Keratinocyte (primary cell): ENCODE measurements around the gene RAI1. TPM values are rescaled to one million over a fixed set of nuclear protein-coding genes. Genes with fewer than 3 reads are reported as not detected.

Experiments used
- DNase-seq: peaks from one replicate; pipeline ENCODE4 v3.0.0-alpha.2; 2011; ENCODE audit warnings: low read depth, missing footprints, low spot score
- FAIRE-seq: peaks from 2 replicates; lab custom pipeline; 2011; peaks lifted over from hg19 to GRCh38; lab: Jason Lieb, UNC
- H2AFZ ChIP-seq: 2 replicates; pipeline ENCODE4 v1.6.0; 2012; ENCODE audit warnings: low read length, control low read depth, inconsistent platforms; ENCODE audit not compliant: control insufficient read depth
- H3K27ac ChIP-seq: 2 replicates; pipeline ENCODE4 v1.5.1; 2011; ENCODE audit warnings: low read length; ENCODE audit not compliant: control insufficient read depth, insufficient read depth
- H3K27me3 ChIP-seq: 3 replicates; pipeline ENCODE4 v1.6.0; 2011; ENCODE audit warnings: low read length; ENCODE audit not compliant: control insufficient read depth, insufficient read depth; ENCODE audit errors: extremely low read depth
- H3K36me3 ChIP-seq, 2 experiments: 2 replicates in 1 of 2; 3 replicates in 1 of 2; pipeline ENCODE4 v1.5.1; 2011; ENCODE audit warnings: low read length in 2 of 2, mild to moderate bottlenecking in 1 of 2; ENCODE audit not compliant: control insufficient read depth in 2 of 2, insufficient read depth in 2 of 2; ENCODE audit errors: extremely low read depth in 1 of 2
- H3K4me1 ChIP-seq: 3 replicates; pipeline ENCODE4 v1.5.1; 2011; ENCODE audit warnings: low read length; ENCODE audit not compliant: control insufficient read depth, insufficient read depth; ENCODE audit errors: extremely low read depth
- H3K4me2 ChIP-seq: 3 replicates; pipeline ENCODE4 v1.6.0; 2011; ENCODE audit warnings: low read depth, low read length; ENCODE audit not compliant: control insufficient read depth, insufficient read depth; ENCODE audit errors: extremely low read depth
- H3K4me3 ChIP-seq, 3 experiments: fragments of 200-600 bp in 1 of 3; sonication (generic) in 1 of 3; 2 replicates in 2 of 3; 3 replicates in 1 of 3; pipeline ENCODE4 v1.5.1; 2011 to 2016; ENCODE audit warnings: low read length in 3 of 3, mild to moderate bottlenecking in 3 of 3, control low read depth in 2 of 3, inconsistent platforms in 1 of 3, low read depth in 1 of 3, mixed read lengths in 1 of 3, mixed run types in 1 of 3, moderate library complexity in 1 of 3; ENCODE audit not compliant: control insufficient read depth in 2 of 3, insufficient read depth in 2 of 3; ENCODE audit errors: extremely low read depth in 1 of 3
- H3K79me2 ChIP-seq: 2 replicates; pipeline ENCODE4 v1.6.0; 2012; ENCODE audit warnings: low read length; ENCODE audit not compliant: control insufficient read depth, insufficient read depth
- H3K9ac ChIP-seq: 3 replicates; pipeline ENCODE4 v1.6.0; 2011; ENCODE audit warnings: low read length; ENCODE audit not compliant: control insufficient read depth, insufficient read depth; ENCODE audit errors: extremely low read depth
- H3K9me1 ChIP-seq: 3 replicates; pipeline ENCODE4 v1.6.0; 2011; ENCODE audit warnings: low read length; ENCODE audit not compliant: control insufficient read depth, insufficient read depth; ENCODE audit errors: extremely low read depth
- H3K9me3 ChIP-seq: 2 replicates; pipeline ENCODE4 v1.5.1; 2012; ENCODE audit warnings: low read depth, low read length; ENCODE audit not compliant: control insufficient read depth
- H4K20me1 ChIP-seq: 3 replicates; pipeline ENCODE4 v1.6.0; 2011; ENCODE audit warnings: low read length; ENCODE audit not compliant: control insufficient read depth, insufficient read depth; ENCODE audit errors: extremely low read depth
- EZH2 ChIP-seq: IDR thresholded peaks from one replicate; pipeline ENCODE4 v1.6.1; 2012; ENCODE audit warnings: inconsistent platforms, mild to moderate bottlenecking, low read length, moderate library complexity
- dilution Hi-C: fragments of 300-500 bp; cut with MboI; formaldehyde crosslinking; loops from one replicate; pipeline ENCODE4 v1.7.0; 2020; ENCODE audit warnings: low sequenced_read_pairs; ENCODE audit not compliant: extremely low pct_ligation_motif_present
- polyA plus RNA-seq, 5 experiments: library from polyadenylated mRNA; depleted of rRNA in 3 of 5; stranded (reverse) in 3 of 5; stranded (forward) in 1 of 5; unstranded in 1 of 5; fragments of >200 nt; gene quantifications; 1 replicate in 1 of 5; 2 replicates in 3 of 5; 3 replicates in 1 of 5; pipeline versions ENCODE4 v1.2.1 to v1.2.3, GENCODE V29; 2011 to 2012; ENCODE audit warnings: missing spikeins in 2 of 5, low read depth in 1 of 5, low replicate concordance in 1 of 5
- TF ChIP-seq, protein P1 (sequence below), 3 experiments: IDR thresholded peaks in 1 of 3; conservative IDR thresholded peaks in 1 of 3; optimal IDR thresholded peaks in 1 of 3; 2 replicates in 2 of 3; 3 replicates in 1 of 3; pipeline versions ENCODE3 to v1.5.1; 2011; ENCODE audit warnings: low read length in 3 of 3, mild to moderate bottlenecking in 3 of 3, moderate library complexity in 2 of 3, control low read depth in 1 of 3, inconsistent platforms in 1 of 3; ENCODE audit not compliant: insufficient read depth in 2 of 3; ENCODE audit errors: extremely low read depth in 1 of 3

Gene RAI1
- polyA plus RNA-seq, 1 donor (not counting 4 experiments of a cell fraction or from before 2014, with no cell fraction given) = 2.6 TPM

DNA sequence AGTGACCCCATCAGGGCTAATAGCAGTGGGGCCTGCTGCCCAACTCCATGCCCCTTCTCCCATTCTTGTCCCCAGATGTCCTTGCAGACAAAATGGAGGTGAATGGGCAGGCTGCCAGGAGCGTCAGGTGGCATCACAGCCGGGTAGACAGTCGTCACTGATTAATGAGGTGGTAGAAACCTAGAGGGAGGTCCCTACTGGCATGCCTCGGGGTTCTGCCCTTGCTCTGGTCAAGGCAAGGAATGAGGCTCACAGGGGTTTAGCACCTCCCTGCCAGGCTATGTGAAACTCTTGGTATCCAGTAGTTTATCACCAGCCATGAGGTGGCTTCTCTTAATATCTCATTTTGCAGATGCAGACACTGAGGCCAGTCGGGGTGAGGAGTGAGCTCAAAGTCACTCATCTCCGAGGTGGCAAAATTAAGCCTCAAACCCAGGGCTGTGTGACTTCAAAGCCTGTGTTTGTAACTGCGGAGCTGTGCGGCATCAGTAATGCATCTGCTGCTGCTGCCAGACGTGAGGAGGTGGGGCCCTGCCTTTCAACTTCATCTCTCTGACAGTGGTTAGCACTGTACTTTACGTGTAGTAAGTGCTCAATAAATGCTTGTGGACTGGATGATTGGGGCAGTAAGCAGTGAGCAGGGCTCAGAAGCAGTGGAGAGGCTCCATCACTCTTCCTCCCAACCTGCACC lies 21.3 kb downstream of the RAI1 start:
- Histone ChIP-seq H3K4me1 (peaks cover 26% of the 10 kb centered on the region), H3K9me1 (peaks cover 13% of the 10 kb centered on the region), H3K27ac (no peak overlapping the region), H3K9me3 (no peaks in the 10 kb centered on the region), H4K20me1 (peaks cover 34% of the 10 kb centered on the region), H3K79me2 (peaks cover 92% of the 10 kb centered on the region), H2AFZ (no peak overlapping the region), H3K4me3 (no peak overlapping the region), H3K9ac (no peak overlapping the region), H3K27me3 (no peaks in the 10 kb centered on the region), H3K4me2 (no peak overlapping the region), H3K36me3 (peaks cover 10 to 16% of the 10 kb centered on the region in 2 experiments)
- no peak for TF ChIP-seq EZH2
- TF ChIP-seq, protein P1, sequence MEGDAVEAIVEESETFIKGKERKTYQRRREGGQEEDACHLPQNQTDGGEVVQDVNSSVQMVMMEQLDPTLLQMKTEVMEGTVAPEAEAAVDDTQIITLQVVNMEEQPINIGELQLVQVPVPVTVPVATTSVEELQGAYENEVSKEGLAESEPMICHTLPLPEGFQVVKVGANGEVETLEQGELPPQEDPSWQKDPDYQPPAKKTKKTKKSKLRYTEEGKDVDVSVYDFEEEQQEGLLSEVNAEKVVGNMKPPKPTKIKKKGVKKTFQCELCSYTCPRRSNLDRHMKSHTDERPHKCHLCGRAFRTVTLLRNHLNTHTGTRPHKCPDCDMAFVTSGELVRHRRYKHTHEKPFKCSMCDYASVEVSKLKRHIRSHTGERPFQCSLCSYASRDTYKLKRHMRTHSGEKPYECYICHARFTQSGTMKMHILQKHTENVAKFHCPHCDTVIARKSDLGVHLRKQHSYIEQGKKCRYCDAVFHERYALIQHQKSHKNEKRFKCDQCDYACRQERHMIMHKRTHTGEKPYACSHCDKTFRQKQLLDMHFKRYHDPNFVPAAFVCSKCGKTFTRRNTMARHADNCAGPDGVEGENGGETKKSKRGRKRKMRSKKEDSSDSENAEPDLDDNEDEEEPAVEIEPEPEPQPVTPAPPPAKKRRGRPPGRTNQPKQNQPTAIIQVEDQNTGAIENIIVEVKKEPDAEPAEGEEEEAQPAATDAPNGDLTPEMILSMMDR (optimal IDR thresholded peaks at IDR 0.05 in 1 of 3, IDR thresholded peaks at IDR 0.05 in 1 of 3, conservative IDR thresholded peaks at IDR 0.05 in 1 of 3; ENCODE audit: extremely low read depth in 1 of 3, insufficient read depth in 2 of 3, low read length in 3 of 3) = no peak
- no peak for DNase-seq
- dilution Hi-C loops = no loop called here
- FAIRE-seq = no peak

DNA sequence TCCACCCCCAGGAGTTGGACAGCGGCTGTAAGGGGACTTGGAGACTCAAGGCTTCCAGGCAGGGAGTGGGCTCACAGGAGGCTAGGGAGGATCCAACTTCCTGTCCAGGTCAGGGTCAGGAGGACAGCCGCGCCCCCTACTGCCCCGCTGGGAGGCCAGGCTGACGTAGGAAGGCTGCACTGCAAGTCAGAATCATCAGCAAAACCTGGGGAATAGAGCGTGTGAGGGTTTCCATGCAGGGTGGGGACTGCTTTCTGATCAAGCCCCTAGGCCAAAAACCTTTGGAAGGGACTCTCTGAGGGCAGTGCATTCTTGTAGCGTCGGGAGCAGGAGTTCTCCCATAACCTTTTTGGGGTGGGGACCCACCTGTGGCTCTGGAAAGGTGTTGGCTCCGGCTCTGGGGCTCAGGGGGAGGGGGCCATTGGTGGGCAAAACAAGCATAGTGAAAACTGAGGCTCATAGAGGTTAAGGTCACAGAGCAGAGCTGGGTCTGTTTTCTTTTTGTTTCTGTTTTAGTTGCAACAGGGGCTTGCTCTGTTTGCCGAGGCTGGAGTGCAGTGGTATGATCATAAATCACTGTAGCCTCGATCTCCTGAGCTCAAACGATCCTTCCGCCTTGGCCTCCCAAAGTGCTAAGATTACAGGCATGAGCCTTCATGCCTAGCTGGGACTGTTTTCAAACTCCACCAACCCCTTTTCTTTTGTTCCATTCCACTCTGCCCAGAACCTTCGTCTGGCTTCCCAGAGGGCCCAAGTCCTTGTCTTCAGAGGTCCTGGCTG lies 22.1 kb downstream of the RAI1 start:
- peaks cover 31% of the 10 kb centered on the region for H4K20me1 ChIP-seq
- dilution Hi-C loops = no loop called here
- FAIRE-seq = no peak
- H3K36me3 ChIP-seq = peaks cover 12 to 16% of the 10 kb centered on the region in 2 experiments
- H3K27me3 ChIP-seq = no peaks in the 10 kb centered on the region
- no peak overlapping the region for H2AFZ ChIP-seq
- H3K9me1 ChIP-seq = peaks cover 9% of the 10 kb centered on the region
- no peak overlapping the region for H3K4me2 ChIP-seq
- no peak overlapping the region for H3K27ac ChIP-seq
- no peaks in the 10 kb centered on the region for H3K9me3 ChIP-seq
- no peak overlapping the region for H3K9ac ChIP-seq
- no peak overlapping the region for H3K4me3 ChIP-seq
- no peak for DNase-seq
- peaks cover 89% of the 10 kb centered on the region for H3K79me2 ChIP-seq
- peaks cover 21% of the 10 kb centered on the region for H3K4me1 ChIP-seq
- TF ChIP-seq EZH2 = no peak
- TF ChIP-seq, protein P1 (optimal IDR thresholded peaks at IDR 0.05 in 1 of 3, IDR thresholded peaks at IDR 0.05 in 1 of 3, conservative IDR thresholded peaks at IDR 0.05 in 1 of 3; ENCODE audit: extremely low read depth in 1 of 3, insufficient read depth in 2 of 3, low read length in 3 of 3) = peak in 1 of 3 experiments; percentile 18
